NCI-H2196 treated with DMSO at 0.1 percent for 48 hours (cell line): ENCODE results near the gene PAX5.

Experiments used
- DNase-seq: peaks from one replicate; lab custom pipeline; 2025; ENCODE audit not compliant: unreplicated experiment; lab: John Stamatoyannopoulos, UW

Gene PAX5

GRCh38 chr9:36818242-36818938, 215.7 kb downstream of the PAX5 start:
- DNase-seq, result no peak

- no peak for DNase-seq
Measured at GRCh38 chr9:36817160-36817834, 216.8 kb downstream of the PAX5 start.

- no peak for DNase-seq
Measured at GRCh38 chr9:36816371-36816770, 217.7 kb downstream of the PAX5 start.

DNA sequence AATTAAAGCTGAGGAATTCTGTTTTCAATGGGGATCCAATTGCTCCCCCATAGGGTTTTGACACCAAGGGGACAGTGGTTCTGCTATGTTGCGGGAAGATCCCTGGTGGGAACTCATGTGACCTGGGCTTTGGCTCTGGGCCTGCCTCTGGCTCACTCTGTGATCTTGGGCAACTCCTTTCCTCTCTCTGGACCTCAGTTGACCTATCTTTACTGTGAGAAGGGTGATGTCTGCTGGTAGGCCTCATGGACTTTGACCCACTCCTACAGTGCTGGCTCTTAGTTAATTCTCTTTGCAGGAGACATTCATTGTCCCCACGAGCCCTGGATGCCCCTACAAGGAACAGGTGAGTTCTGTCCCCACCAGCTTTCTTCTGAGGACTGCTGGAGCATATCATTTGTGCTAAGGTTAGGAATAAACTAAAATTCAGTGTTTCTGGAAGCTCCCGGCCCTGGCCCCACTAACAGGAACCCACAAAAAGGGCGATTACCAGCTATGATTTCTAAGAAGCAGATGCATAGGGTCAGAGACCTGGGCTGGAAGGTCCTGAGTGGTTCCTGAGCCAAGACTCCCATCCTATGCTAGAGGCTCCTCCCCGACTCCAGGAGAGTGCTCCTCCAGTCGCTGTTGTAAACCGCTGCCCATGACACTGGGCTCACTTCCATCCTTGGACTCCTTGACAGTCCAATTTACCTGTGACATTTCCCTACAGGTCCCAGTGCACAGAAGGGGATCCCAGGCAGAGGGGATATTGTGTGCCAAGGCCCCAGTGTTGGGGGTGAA, 218.3 kb downstream of the PAX5 start:
- no peak for DNase-seq

DNA sequence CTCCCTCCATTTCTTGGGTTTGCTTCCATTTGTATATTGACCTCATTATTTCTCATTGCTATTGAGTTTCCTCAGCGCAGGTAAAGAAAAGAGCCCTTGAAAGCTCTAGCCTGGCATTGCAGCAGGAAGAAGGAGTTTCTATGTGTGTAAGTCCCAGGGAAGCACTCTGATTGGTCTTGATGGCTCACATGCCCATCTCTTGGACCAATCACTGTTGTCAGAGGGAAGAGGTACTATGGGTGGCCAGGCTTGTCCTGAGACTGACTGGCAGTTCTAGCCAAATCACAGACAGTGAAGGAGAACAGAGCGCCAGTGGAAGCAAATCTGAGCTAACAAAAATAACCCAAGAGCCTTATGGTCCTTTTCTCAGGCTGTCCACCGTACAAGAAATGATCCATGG, 219.0 kb downstream of the PAX5 start:
- no peak for DNase-seq

- no peak for DNase-seq
Measured at GRCh38 chr9:36813154-36813553, 220.9 kb downstream of the PAX5 start.

DNA sequence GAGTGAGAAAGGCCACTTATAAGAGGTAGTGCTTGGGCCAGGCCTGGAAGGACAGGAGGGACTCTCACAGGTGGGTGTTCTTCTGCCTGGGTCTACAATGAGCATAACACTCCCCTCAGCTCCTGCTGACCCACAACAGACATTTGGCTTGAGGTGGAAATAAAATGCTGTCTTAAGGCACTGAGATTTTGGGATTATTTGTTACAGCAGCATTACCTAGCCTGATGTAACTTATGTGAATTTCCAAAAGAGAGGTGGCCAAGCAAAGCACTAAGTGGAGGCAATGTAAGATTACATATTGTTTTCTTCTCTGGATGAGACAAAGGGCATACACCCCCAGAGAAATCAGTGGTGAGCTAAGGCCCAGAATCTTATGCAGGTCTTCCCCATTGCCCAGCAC, 221.5 kb downstream of the PAX5 start:
- DNase-seq, result no peak

DNA sequence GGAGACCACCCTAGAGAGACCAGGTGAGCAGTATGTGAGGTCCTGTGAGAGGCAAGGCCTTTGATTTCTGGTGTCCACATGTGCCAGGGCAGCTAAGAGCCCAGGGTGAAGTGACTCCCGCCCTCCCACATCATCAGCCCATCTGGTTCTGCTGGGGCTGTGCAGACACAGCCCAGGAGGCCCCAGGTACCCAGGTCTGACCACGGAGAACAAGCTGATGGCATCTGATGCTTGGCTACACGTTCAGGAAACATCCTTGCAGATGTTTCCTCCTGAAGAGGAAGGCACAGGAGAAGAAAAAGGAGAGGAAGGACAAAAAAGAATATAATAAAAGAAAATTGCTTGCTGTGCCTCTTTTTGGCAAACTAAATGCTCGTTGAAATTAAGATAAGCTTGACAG, 225.8 kb downstream of the PAX5 start:
- no peak for DNase-seq

DNA sequence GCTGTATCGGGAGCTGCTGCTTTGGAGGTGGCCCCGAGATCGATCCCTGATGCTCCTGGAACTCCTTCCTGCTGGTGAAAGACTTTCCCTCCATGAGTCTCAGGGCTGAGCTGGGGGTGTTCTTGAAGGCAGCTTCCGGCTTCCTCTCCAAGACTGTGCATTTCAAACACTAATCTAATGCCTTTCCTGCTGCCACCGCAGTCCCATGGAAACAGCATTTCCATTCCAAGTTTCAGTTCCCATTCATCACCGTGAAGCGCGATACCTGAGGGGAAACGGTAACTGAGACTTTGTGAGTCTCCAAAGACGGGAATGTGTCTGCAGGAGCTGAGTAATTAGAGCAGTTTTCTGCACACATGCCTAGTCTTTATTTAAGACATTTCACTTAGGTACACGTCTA, 230.1 kb downstream of the PAX5 start:
- no peak for DNase-seq

- DNase-seq, result no peak
Measured at GRCh38 chr9:36802201-36802920, 231.7 kb downstream of the PAX5 start.

DNA sequence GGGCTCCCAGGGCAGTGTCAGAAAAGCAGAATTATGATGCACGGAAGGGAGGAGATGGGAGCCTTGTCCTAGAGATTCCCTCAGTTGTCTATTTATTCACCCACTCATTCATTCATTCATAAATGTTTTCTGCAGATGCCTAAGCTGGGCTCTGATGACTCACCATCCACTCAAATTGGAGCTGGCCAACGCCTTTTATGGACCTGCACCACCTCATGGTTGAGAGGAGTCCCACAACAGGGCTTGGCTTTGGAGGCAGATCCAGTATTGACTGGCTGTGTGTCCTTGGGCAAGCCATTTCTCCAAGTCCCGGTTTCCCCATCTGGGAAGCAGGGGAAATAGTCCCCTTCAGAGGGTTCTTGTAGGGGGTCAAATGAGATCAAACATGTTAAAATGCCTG, 233.6 kb downstream of the PAX5 start:
- DNase-seq, result no peak

GRCh38 chr9:36798350-36799065, 235.6 kb downstream of the PAX5 start:
- DNase-seq, result no peak

GRCh38 chr9:36797471-36798220, 236.4 kb downstream of the PAX5 start:
- no peak for DNase-seq

- no peak for DNase-seq
Measured at GRCh38 chr9:36796671-36797419, 237.2 kb downstream of the PAX5 start.

- no peak for DNase-seq
Measured at GRCh38 chr9:36794461-36794860, 239.6 kb downstream of the PAX5 start.

GRCh38 chr9:36793277-36793676, 240.8 kb downstream of the PAX5 start:
- no peak for DNase-seq

- DNase-seq, result no peak
Measured at GRCh38 chr9:36791222-36791950, 242.7 kb downstream of the PAX5 start.

DNA sequence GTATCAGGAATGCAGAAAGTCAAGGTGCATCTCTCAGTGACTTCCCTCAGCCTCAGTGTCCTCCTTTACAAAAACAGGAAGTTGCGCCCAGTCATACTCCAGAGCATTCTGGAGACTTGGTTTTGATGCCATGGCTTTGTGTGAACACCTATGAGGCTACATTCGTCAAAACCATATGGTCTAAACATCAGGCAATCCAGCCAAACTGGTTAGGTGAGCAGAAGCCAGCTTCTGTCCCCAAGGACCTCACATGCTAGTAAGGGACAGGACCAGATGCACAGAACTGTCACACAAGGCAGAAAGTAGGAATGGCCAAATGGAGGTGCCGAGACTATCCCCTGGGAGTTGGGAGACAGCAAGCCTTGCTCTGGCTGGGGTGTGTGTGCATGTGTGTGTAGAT, 244.2 kb downstream of the PAX5 start:
- DNase-seq, result no peak

GRCh38 chr9:36788534-36788933, 245.5 kb downstream of the PAX5 start:
- DNase-seq, result no peak
